ENCODE results near the gene BTBD7.
"Not testable (repeated sequence)": the region's sequence is repeated elsewhere in the genome, so short reads cannot be mapped to it uniquely, and the experiment has no call there.

BTBD7 gene

DNA sequence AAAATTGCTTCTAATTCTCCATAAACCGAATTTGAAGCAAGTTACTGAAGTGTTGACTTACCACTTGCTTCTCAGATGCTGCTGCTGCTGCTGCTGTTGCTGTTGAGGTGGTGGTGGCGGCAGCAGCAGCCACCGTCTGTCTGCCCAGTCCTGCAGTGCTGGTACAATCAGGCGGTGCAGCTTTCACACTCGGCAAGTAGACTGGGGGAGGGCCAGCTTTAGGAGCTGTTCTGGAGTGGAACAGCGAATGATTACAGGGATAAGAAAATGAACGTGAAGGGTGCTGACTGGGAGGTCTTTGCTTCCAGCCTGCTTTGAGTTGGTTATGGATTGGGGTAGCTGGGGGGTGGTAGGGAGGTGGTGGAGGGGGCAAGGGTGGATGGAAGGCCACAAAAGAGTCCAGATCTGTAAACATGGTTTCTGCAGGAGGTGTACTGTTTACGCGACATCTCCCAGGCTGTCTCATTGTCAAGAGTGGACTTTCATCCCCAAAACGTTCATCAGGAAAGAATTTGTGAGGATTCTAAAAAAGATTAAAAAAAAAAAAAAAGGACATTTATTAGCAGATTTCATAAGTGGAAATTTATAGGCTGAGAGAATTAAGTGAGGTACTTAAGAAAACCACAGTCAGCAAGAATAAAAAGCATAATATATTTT lies 86.9 kb downstream of the BTBD7 start:
- no peak for DNase-seq

DNA sequence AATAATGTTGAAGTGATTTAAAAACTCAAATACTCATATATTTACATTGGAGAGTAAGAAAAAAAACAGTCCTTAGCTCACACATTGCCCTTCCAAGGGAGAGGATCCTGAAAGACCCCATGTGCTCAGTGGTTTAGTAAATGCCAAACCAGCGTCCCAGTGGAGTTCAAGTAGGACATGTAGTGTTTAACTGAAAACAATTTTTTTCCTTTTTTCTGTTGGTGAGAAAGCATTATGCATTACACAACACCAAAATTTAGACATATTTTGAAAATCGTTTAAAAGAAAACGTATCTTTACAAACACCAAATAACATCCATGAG lies 92.2 kb downstream of the BTBD7 start:
- no peak for DNase-seq

DNA sequence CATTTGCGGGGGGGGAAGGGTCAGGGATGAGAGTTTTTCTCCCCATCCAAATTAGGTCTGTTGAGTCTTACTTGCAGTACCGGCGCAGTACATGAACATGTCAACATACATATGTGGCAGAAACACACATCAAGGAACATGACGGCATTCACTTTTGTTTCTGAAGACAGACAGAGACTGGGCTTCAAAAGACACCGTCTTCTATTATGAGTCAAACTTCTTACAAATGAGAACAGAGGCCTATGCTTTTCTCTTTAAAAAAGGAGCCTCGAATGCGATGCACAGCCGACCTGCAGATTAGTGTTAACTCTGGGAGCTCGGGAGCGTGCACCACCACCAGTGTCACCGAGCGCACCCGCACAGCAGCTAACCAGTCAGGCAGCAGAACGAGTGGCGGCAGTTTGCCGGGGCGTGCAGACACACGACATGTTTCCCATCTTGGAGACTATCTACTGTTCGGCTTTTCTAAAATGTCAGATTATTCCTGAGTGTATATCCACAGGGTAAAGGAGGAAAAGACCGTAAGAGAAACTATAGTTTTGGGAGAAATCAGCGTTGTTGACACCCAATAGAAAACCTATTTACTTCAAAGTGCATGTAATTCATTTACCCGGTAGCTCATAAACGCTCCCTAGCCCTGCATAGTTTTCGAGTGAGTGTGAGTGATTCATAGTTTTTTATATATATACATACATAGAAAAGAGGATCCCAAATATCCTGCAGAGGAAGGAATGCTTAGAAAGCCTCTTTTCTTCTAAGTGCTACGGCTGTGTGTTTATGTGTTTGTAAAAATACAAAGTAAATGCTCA lies 92.8 kb downstream of the BTBD7 start:
- no peak for DNase-seq

- peak; percentile 12 for DNase-seq
Measured at GRCh38 chr14:93234798-93235197, 98.0 kb downstream of the BTBD7 start.

DNA sequence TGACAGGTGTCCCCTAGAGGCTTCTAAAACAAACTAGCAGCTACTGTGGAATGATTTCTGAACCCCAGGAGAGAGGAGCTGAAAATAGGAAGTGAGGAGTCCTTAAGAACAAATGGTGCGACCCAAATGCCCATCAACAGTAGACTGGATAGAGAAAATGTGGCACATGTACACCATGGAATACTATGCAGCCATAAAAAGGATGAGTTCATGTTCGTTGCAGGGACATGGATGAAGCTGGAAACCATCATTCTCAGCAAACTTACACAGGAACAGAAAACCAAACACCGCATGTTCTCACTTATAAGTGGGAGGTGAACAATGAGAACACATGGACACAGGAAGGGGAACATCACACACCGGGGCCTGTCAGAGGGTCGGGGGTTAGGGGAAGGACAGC lies 99.8 kb downstream of the BTBD7 start:
- not testable (repeated sequence) for DNase-seq

DNA sequence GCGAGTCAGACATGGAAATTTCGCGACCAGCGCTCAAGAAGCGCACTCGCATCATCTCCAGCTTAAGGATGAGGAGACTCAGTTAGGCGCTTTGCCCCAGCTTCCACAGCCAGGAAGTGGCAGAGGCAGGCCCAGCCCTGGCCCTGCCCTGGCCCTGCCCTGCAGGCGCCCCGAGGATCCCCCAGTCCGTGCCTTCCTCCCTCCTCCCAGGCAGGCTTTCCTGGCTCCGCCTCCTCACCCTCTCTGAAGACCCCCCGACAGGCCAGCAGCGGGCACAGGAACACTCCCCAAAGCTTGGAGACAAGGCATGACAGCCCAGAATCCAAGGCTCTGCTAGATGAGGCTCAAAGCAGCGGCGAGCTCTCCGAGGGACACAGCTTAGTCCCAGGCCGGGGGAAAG lies 100.7 kb downstream of the BTBD7 start:
- DNase-seq = no peak

GRCh38 chr14:93231129-93231979 lies 101.5 kb downstream of the BTBD7 start:
- DNase-seq = no peak

DNA sequence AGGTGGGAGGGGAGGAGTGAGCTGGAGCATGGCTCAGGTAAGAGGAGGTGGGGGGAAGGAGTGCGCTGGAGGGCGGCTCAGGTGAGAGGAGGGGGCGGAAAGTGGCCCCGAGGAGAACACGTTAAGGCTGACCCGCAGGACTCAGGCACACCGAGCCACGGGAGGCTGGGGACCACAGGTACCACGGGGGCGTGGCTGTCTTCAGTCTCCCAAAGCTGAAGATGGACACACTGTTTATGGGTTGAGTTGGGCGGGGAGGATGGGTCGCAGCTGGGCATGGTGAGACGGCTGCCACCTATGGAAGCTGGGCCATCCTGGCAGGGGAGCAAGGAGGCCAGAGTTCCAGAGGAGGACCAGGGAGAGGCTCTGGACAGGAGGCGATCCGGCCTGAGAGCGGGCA lies 102.3 kb downstream of the BTBD7 start:
- no peak for DNase-seq

DNA sequence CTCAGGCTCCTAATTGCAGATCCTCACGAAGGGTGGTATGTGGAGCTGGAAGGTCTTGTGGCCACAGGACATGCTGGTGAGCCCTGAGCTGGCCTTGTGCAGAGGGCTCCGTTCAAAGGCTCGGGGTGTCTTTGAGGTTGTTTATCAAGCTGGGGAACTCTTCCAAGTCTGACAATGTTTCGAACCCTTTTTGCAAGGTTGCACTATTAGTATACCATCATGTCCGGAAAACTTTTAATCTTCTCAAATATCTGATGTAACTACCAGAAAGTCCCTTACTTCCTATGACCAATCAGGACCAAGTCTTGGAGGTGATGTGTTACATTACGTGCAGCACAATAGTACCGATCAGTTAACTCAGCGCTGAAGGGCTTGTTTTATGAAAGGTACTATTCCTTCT lies 104.3 kb downstream of the BTBD7 start:
- no peak for DNase-seq

GRCh38 chr14:93223565-93223964 lies 109.3 kb downstream of the BTBD7 start:
- no peak for DNase-seq

- DNase-seq = no peak
Measured at GRCh38 chr14:93220509-93220908, 112.3 kb downstream of the BTBD7 start.

- no peak for DNase-seq
Measured at GRCh38 chr14:93219103-93219726, 113.6 kb downstream of the BTBD7 start.

- no peak for DNase-seq
Measured at GRCh38 chr14:93214598-93214997, 118.2 kb downstream of the BTBD7 start.

DNA sequence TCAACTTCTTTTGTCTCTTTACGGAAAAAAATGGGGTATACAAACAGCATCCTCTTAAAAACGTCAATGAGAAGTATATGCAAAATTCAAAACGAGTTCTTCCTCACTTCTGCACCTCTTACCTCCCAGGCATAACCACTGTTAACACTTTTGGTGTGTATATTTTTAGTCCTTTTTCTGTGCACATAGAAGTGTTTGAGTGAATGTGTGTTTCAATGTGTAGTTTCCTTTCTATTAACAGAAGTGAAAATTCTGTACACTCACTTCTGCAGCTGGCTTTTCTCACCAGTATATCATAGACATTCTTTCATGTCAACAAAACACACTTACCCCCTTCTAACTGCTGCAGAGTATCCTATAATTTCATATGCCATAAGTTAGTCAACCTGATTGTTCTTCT lies 120.4 kb downstream of the BTBD7 start:
- DNase-seq = no peak

- DNase-seq = peak; percentile 42
Measured at GRCh38 chr14:93207468-93208308, 125.1 kb downstream of the BTBD7 start.

GRCh38 chr14:93206793-93207467 lies 125.9 kb downstream of the BTBD7 start, which contains the start of the genes GON7 and UBR7:
TSS of gene GON7 (minus strand) at chr14:93207065. CDS start at chr14:93207037, 28 bp downstream.
TSS of gene UBR7 (plus strand) at chr14:93207256. CDS start at chr14:93207292, 36 bp downstream.
- peak; percentile 89 for DNase-seq

GRCh38 chr14:93201155-93201704 lies 131.6 kb downstream of the BTBD7 start:
- DNase-seq = no peak

- DNase-seq = no peak
Measured at GRCh38 chr14:93200553-93200952, 132.3 kb downstream of the BTBD7 start.

DNA sequence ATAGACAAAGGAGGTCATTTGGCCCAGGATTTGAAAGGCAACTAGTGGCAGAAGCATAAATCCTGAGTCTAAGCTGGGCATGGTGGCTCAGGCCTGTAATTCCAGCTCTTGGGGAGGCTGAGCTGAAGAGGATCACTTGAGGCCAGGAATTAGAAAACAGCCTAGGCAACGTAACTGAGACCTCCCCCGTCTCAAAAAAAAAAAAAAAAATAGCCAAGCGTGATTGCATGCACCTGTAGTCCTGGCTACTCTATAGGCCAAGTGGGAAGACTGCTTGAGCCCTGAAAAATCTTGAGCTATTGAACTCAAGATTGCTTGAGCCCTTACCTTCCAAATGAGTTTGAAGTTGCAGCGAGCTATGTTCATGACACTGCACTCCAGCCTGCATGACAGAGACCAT lies 133.8 kb downstream of the BTBD7 start:
- DNase-seq = no peak

DNA sequence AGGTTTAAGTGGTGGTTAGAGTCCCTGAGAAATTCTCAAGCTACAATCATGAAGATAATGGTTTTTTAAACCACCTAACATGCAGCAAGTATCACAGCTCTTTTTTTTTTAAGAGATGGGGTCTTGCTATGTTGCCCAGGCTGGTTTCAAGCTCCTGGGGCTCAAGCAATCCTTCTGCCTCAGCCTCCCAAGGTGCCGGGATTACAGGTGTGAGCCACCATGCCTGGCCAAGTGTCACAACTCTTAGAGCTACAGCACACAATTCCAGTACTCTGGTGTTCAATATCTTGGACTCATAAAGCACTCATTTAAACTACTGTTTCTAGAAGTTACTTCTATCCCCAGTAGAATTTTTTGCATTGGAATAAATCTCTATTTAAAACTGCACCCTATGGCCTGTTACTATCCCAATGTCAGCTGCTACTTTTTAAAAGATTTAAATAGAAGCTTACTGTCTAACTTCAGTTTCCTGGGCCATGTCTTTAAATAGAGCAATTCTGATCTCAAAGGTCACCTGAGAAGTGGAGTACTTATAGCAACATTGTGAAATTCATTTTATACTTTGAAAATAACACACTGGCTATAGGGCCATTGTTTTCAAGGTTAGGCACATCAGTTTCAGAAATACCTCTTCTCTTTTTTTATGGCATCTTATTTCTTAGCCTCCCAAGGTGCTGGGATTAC lies 137.4 kb downstream of the BTBD7 start:
- DNase-seq = no peak
